HepG2 (cell line): ENCODE results near the gene LIME1. TPM values are rescaled to one million over a fixed set of nuclear protein-coding genes. Genes with fewer than 3 reads are reported as not detected.

ENCODE experiments used
- EEA1 ChIP-seq: sonication (generic); formaldehyde crosslinking; IDR thresholded peaks from 2 replicates; pipeline ENCODE4 v1.5.1; 2020; ENCODE audit warnings: mild to moderate bottlenecking, missing genetic modification reagents, borderline replicate concordance
- FOXM1 ChIP-seq: sonication (generic); formaldehyde crosslinking; IDR thresholded peaks from 2 replicates; pipeline ENCODE4 v1.5.0; 2020; ENCODE audit warnings: missing genetic modification reagents
- HNRNPLL ChIP-seq: fragments of 200-400 bp; formaldehyde crosslinking; IDR thresholded peaks from 2 replicates; pipeline ENCODE4 v1.6.1; 2017; ENCODE audit warnings: mild to moderate bottlenecking, low read depth, low read length; ENCODE audit not compliant: poor library complexity, severe bottlenecking
- KDM2A ChIP-seq: sonication (generic); formaldehyde crosslinking; IDR thresholded peaks from 2 replicates; pipeline ENCODE4 v1.4.0; 2020; ENCODE audit warnings: low read depth, missing genetic modification reagents, borderline replicate concordance
- MTF1 ChIP-seq: sonication (generic); formaldehyde crosslinking; IDR thresholded peaks from 2 replicates; pipeline ENCODE4 v1.5.0; 2020; ENCODE audit warnings: missing genetic modification reagents
- NCOR1 ChIP-seq: fragments of 200-600 bp; sonication (generic); IDR thresholded peaks from 2 replicates; pipeline ENCODE4 v1.7.0; 2017; ENCODE audit warnings: antibody characterized with exemption, low read length, borderline replicate concordance
- PAF1 ChIP-seq: IDR thresholded peaks from 2 replicates; pipeline ENCODE4 v1.6.1; 2016; ENCODE audit warnings: missing genetic modification reagents, missing compliant biosample characterization
- POLR2AphosphoS5 ChIP-seq: IDR thresholded peaks from 2 replicates; pipeline ENCODE4 v1.6.1; 2012; ENCODE audit warnings: low read depth, low read length
- PTBP1 ChIP-seq: fragments of 200-400 bp; formaldehyde crosslinking; IDR thresholded peaks from 2 replicates; pipeline ENCODE4 v1.6.1; 2018; ENCODE audit warnings: low read length, low read depth; ENCODE audit not compliant: poor library complexity, severe bottlenecking
- REPIN1 ChIP-seq: sonication (generic); formaldehyde crosslinking; IDR thresholded peaks from 2 replicates; pipeline ENCODE4 v1.8.0; 2022; ENCODE audit warnings: missing genetic modification reagents, low read depth, mild to moderate bottlenecking, borderline replicate concordance
- RXRA ChIP-seq: sonication (generic); formaldehyde crosslinking; IDR thresholded peaks from 2 replicates; pipeline ENCODE4 v1.5.1; 2020; ENCODE audit warnings: missing genetic modification reagents
- SP1 ChIP-seq, 2 experiments: fragments of 450-650 bp in 1 of 2; sonication (generic) in 1 of 2; formaldehyde crosslinking in 1 of 2; IDR thresholded peaks; 2 replicates each; pipeline versions ENCODE4 v1.4.0 to v1.6.1; 2016 to 2020; ENCODE audit warnings: missing genetic modification reagents in 1 of 2
- SP4 ChIP-seq: sonication (generic); formaldehyde crosslinking; IDR thresholded peaks from 2 replicates; pipeline ENCODE4 v1.8.1; 2023; ENCODE audit warnings: mild to moderate bottlenecking, missing genetic modification reagents
- SRSF1 ChIP-seq: fragments of 200-400 bp; formaldehyde crosslinking; optimal IDR thresholded peaks from 2 replicates; pipeline ENCODE3; 2017; ENCODE audit warnings: mild to moderate bottlenecking, low read depth, low read length, moderate library complexity
- TAF15 ChIP-seq: fragments of 200-400 bp; formaldehyde crosslinking; IDR thresholded peaks from one replicate; pipeline ENCODE4 v1.6.1; 2018; ENCODE audit warnings: mild to moderate bottlenecking, low read depth, low read length; ENCODE audit not compliant: poor library complexity, severe bottlenecking
- TEAD3 ChIP-seq: optimal IDR thresholded peaks from 2 replicates; pipeline ENCODE3; 2016; ENCODE audit warnings: borderline replicate concordance
- ZBTB3 ChIP-seq: sonication (generic); formaldehyde crosslinking; IDR thresholded peaks from 2 replicates; pipeline ENCODE4 v1.4.0; 2020; ENCODE audit warnings: low read depth, mild to moderate bottlenecking, moderate library complexity, missing genetic modification reagents, borderline replicate concordance
- ZBTB42 ChIP-seq: sonication (generic); formaldehyde crosslinking; IDR thresholded peaks from 2 replicates; pipeline ENCODE4 v1.5.0; 2020; ENCODE audit warnings: mild to moderate bottlenecking, missing genetic modification reagents
- ZC3H4 ChIP-seq: sonication (generic); formaldehyde crosslinking; IDR thresholded peaks from 2 replicates; pipeline ENCODE4 v1.4.0; 2020; ENCODE audit warnings: missing genetic modification reagents, borderline replicate concordance
- ZFAT ChIP-seq: sonication (generic); formaldehyde crosslinking; conservative IDR thresholded peaks from 2 replicates; pipeline ENCODE4 v1.8.1; 2023; ENCODE audit warnings: missing genetic modification reagents, inconsistent platforms
- ZFP1 ChIP-seq: IDR thresholded peaks from 2 replicates; pipeline ENCODE4 v1.6.1; 2016
- ZFYVE20 ChIP-seq: sonication (generic); formaldehyde crosslinking; IDR thresholded peaks from 2 replicates; pipeline ENCODE4 v1.8.0; 2023; ENCODE audit warnings: low read depth, mild to moderate bottlenecking, moderate library complexity, missing genetic modification reagents, borderline replicate concordance
- ZKSCAN1 ChIP-seq: fragments of 150-350 bp; IDR thresholded peaks from 2 replicates; pipeline ENCODE4 v1.6.1; 2014; ENCODE audit warnings: low read length
- ZNF792 ChIP-seq: IDR thresholded peaks from 2 replicates; pipeline ENCODE4 v1.6.1; 2016
- polyA plus RNA-seq, 8 experiments: library from polyadenylated mRNA; depleted of rRNA in 3 of 8; stranded (reverse) in 7 of 8; unstranded in 1 of 8; fragments of >200 nt; fragmentation: Illumina TruSeq in 4 of 8; extraction: Trizol in 4 of 8; gene quantifications; 2 replicates each; pipeline versions ENCODE4 v1.2.1 to v1.2.3, GENCODE V29; 2011 to 2016; ENCODE audit warnings: low read depth in 4 of 8, missing spikeins in 1 of 8, mixed read lengths in 1 of 8; ENCODE audit not compliant: insufficient read depth in 1 of 8
- total RNA-seq, 5 experiments: library from RNA; depleted of rRNA; stranded (reverse); fragments of >200 nt; fragmentation: Illumina TruSeq; extraction: Trizol; gene quantifications; 2 replicates each; pipeline ENCODE4 v1.2.3, GENCODE V29; 2016; ENCODE audit warnings: low read depth in 1 of 5
- TF ChIP-seq, protein P1 (sequence below): sonication (generic); formaldehyde crosslinking; IDR thresholded peaks from 2 replicates; pipeline ENCODE4 v1.5.1; 2020; ENCODE audit warnings: mild to moderate bottlenecking, missing genetic modification reagents, borderline replicate concordance

LIME1 gene
- total and polyA plus RNA-seq, 2 of the 13 experiments (the other 11 are each of a cell fraction or from before 2014, with no cell fraction given) = 13.0 to 61.5 TPM

DNA sequence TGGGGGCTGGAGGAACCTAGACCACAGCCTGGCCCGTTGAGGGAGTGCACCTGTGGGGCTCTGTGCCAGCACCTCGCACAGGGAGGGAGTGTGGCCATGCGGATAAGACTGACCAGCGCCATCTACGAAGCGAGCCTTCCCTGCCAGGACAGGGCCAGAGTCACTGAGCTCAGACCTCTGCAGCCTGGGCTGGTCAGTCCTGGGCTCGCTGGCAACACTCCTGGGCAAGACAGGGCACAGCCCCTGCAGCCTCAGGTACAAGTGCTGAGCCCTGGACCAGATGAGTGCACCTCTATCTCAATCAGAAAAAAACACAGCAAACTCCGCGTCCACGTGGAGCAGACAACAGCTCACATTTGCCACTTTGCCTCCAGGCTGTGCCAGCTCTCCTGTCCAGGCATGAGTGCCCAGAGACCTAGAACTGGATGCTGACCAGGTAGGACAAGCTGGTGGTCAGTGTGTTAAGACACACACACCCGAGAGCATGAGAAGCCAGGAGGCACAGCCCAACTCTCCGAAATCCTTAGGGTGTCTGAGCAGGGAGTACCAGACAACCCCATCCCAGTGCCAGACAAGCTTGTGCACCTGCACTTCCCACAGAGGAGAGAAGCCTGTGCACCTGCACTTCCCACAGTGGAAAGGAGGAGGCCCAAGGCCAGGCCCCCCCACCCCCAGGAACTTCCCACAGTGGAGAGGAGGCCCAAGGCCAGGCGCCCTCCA is 33.6 kb upstream of the LIME1 start (continued):
- TF ChIP-seq NCOR1 (no peak), PAF1 (no peak), EEA1 (0 out of 2 replicates have a peak, but pooled peaks have one; percentile 66), ZNF792 (CRISPR knock-in tag) (no peak), RXRA (CRISPR knock-in tag) (0 out of 2 replicates have a peak, but pooled peaks have one; percentile 34), POLR2AphosphoS5 (peak; percentile 11; the same call in 1 of the 2 replicates), ZBTB42 (CRISPR knock-in tag) (no peak), FOXM1 (CRISPR knock-in tag) (no peak), ZBTB3 (CRISPR knock-in tag) (no peak), TEAD3 (CRISPR knock-in tag) (peak; percentile 15), HNRNPLL (no peak), MTF1 (no peak), SRSF1 (no peak), ZKSCAN1 (no peak), ZFP1 (CRISPR knock-in tag) (no peak), ZFYVE20 (CRISPR knock-in tag) (0 out of 2 replicates have a peak, but pooled peaks have one; percentile 4), PTBP1 (no peak), SP1 (IDR thresholded peaks at IDR 0.05) (no peak), SP1 (CRISPR knock-in tag; IDR thresholded peaks at IDR 0.05) (0 out of 2 replicates have a peak, but pooled peaks have one; percentile 21), ZFAT (CRISPR knock-in tag) (no peak), REPIN1 (CRISPR knock-in tag) (no peak), SP4 (CRISPR knock-in tag) (0 out of 2 replicates have a peak, but pooled peaks have one; percentile 38), ZC3H4 (CRISPR knock-in tag) (peak; percentile 67; the same call in 1 of the 2 replicates), KDM2A (CRISPR knock-in tag) (0 out of 2 replicates have a peak, but pooled peaks have one; percentile 24), TAF15 (no peak)
- TF ChIP-seq, protein P1, sequence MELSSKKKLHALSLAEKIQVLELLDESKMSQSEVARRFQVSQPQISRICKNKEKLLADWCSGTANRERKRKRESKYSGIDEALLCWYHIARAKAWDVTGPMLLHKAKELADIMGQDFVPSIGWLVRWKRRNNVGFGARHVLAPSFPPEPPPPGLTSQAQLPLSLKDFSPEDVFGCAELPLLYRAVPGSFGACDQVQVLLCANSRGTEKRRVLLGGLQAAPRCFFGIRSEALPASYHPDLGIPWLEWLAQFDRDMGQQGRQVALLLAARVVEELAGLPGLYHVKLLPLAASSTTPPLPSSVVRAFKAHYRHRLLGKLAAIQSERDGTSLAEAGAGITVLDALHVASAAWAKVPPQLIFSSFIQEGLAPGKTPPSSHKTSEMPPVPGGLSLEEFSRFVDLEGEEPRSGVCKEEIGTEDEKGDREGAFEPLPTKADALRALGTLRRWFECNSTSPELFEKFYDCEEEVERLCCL (CRISPR knock-in tag) = no peak
